Astrocyte of the cerebellum (primary cell): ENCODE data around the gene RSPH9.

Source experiments
- DNase-seq: peaks from one replicate; pipeline ENCODE4 v3.0.0-alpha.2; 2011; ENCODE audit warnings: low read depth
- H3K4me3 ChIP-seq: 2 replicates; pipeline ENCODE4 v1.5.1; 2011; ENCODE audit warnings: mild to moderate bottlenecking, low read depth, low read length, moderate library complexity
- in situ Hi-C: cut with HindIII; loops from 2 replicates; pipeline ENCODE4 v1.10.0; 2017; ENCODE audit warnings: low sequenced_read_pairs
- TF ChIP-seq, protein P1 (sequence below): IDR thresholded peaks from 2 replicates; pipeline ENCODE4 v1.5.1; 2012; ENCODE audit warnings: low read length, low read depth, moderate library complexity, mild to moderate bottlenecking; ENCODE audit errors: missing control alignments

RSPH9 gene

DNA sequence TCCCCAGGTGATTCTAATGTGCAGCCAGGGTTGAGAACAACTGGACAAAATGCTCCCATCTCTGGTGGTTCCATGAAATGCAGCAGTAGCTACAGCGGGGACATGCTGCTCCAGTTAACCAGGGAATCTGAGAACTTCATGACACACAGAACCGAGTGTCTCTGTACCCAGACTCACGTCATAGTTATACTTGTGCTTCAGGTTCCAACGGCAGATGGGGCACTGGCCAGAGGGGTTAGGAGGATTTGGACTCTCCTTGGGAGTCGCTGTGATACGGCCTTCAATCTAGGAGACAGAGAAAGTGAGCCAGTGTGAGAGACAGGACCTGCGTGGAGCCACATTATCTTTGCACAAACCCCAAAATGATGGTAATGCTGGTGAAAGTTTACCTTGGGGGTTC is 33.5 kb downstream of the RSPH9 start:
- in situ Hi-C loops = no loop called here
- DNase-seq = no peak
- H3K4me3 ChIP-seq = no peak overlapping the region
- TF ChIP-seq, protein P1, sequence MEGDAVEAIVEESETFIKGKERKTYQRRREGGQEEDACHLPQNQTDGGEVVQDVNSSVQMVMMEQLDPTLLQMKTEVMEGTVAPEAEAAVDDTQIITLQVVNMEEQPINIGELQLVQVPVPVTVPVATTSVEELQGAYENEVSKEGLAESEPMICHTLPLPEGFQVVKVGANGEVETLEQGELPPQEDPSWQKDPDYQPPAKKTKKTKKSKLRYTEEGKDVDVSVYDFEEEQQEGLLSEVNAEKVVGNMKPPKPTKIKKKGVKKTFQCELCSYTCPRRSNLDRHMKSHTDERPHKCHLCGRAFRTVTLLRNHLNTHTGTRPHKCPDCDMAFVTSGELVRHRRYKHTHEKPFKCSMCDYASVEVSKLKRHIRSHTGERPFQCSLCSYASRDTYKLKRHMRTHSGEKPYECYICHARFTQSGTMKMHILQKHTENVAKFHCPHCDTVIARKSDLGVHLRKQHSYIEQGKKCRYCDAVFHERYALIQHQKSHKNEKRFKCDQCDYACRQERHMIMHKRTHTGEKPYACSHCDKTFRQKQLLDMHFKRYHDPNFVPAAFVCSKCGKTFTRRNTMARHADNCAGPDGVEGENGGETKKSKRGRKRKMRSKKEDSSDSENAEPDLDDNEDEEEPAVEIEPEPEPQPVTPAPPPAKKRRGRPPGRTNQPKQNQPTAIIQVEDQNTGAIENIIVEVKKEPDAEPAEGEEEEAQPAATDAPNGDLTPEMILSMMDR = no peak

DNA sequence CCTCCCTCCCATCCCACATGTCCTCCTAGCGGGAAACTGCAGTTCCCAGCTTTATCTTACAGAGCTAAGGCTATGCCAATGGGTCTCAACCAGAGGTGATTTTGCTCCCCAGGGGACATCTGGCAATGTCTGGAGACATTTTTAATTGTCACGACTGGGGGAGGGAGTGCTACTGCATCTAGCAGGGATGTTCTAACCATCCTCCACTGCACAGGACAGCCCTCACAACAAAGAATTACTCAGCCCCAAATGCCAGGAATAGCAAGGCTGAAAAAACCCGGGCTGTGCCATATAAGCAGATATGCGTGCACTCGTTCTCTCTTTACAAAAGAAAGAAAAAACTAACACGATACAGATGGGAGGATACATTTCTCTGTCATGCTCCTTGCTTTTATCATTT is 34.2 kb downstream of the RSPH9 start:
- TF ChIP-seq, protein P1 = no peak
- no peak for DNase-seq
- no peak overlapping the region for H3K4me3 ChIP-seq
- in situ Hi-C loops = no loop called here

DNA sequence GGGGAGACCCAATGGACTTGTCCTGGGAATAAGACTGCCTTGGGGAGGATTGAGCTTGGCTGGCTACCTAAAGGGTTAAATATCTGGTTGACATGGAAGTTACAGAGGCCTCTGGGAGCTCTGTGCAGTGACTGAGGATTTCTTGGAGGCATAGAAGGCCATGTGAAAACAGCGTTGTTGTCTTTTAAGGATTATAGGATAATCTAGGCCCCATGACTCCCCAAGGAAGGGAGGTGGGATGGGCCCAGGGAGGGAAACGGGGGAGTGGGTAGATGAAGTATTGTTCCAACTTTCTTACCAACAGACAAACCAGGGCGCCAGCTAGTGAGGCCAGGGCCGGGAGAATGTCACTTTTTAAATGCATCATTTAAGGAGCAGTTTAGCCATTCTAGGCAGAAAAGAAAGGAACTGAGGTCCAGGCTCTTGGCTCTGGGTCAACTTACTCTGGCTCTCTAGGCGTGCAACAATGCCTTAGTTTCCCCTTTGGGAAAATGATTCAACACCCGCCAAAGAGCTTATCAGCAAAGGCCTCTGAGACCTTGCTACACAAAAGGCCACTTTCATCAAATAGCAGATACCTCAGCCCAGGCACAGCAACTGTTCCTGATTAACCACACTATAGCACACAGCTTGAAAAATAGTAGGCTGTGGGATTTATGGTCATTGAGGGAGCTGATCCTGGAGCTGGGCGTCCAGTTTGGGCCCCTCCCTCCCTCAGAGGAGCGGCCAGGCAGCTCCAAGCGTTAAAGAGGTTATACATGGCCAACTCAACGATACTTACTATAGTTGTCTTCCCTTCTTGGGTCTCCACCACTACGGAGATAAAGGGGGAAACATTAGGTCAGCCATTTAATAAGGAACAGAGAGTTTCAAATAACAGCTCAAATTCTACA is 35.7 kb downstream of the RSPH9 start:
- TF ChIP-seq, protein P1 = no peak
- in situ Hi-C loops = no loop called here
- no peak for DNase-seq

DNA sequence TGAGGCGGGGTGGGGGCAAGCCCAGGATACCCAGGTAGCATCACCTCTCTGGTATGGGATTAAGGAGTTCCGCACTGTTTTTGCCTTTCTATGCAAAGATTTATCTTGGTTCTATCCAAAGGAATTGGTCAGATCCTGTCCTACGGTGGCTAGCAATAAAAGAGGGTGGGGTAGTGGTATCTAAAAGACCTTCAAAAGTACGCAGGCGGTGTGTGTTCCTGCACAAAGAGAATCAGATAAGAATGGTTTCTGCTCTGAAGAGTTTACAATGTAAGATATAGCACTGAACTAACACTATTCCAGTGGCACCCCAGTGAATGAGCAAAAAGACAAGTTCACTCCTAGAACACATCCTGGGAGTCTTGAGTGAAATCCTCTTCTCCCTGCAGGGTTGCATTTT is 36.5 kb downstream of the RSPH9 start:
- DNase-seq = no peak
- in situ Hi-C loops = no loop called here
- TF ChIP-seq, protein P1 = no peak
- no peak overlapping the region for H3K4me3 ChIP-seq

More for the DNA sequence above, 35.7 kb downstream of the RSPH9 start:
- no peak overlapping the region for H3K4me3 ChIP-seq

DNA sequence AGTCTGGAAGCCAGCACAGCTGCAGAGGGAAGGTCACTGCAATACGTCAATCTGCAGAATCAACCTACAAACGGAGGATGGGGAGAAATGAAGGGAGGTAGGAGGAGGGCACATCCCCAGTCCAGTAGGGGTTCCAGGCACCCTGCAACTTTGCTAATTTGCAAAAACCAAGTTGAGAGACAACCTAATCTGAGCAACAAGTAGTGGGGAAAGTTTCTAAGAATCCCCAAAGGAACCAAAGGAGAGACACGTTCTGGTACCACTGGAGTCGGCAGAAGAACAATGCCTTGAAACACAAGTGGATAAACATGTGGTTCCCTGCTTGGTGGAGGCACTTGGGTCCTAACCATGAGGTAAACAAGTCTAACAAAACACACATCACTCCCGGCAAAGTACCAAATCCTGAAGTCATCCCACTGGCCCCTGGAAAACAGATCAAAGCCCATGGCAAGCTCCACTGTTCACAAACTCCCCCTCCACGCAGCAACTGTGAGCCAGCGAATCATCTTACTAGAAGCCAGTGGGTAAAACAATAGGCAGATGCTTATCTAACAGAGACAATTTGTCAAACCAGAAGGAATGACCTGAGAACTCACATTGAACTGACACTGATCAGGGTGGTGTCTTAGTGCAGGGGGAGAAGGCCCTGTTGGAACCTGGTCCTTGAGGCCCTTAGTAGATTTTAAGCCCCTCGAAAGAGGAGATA is 38.0 kb downstream of the RSPH9 start:
- no peak for DNase-seq

More for the DNA sequence above, 38.0 kb downstream of the RSPH9 start:
- TF ChIP-seq, protein P1 = no peak
- H3K4me3 ChIP-seq = no peak overlapping the region
- in situ Hi-C loops = no loop called here
